GM19238 (cell line): ENCODE measurements around the gene SMOC1.

ENCODE experiments used
- DNase-seq: peaks from one replicate; pipeline ENCODE4 v3.0.0; 2011; ENCODE audit warnings: low spot score; ENCODE audit not compliant: insufficient read length

SMOC1 gene

DNA sequence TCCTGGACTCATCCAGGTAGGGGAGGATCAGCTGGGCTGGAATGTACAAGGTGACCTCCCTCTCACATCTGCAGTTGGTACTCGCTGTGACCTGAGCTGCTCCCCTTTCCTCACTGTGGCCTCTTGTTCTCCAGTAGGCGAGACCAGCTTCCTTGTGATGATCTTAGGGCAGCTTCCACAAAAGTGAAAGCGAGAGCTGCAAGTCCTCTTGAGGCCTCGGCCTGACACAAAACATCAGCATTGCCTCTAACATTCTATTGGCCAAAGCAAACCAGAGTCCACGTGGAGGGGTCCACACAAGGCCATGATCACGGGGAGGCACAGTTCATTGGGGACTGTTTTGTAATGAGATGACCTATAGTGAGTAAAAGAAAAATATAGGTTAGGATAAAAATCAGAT is 127.5 kb downstream of the SMOC1 start:
- no peak for DNase-seq

DNA sequence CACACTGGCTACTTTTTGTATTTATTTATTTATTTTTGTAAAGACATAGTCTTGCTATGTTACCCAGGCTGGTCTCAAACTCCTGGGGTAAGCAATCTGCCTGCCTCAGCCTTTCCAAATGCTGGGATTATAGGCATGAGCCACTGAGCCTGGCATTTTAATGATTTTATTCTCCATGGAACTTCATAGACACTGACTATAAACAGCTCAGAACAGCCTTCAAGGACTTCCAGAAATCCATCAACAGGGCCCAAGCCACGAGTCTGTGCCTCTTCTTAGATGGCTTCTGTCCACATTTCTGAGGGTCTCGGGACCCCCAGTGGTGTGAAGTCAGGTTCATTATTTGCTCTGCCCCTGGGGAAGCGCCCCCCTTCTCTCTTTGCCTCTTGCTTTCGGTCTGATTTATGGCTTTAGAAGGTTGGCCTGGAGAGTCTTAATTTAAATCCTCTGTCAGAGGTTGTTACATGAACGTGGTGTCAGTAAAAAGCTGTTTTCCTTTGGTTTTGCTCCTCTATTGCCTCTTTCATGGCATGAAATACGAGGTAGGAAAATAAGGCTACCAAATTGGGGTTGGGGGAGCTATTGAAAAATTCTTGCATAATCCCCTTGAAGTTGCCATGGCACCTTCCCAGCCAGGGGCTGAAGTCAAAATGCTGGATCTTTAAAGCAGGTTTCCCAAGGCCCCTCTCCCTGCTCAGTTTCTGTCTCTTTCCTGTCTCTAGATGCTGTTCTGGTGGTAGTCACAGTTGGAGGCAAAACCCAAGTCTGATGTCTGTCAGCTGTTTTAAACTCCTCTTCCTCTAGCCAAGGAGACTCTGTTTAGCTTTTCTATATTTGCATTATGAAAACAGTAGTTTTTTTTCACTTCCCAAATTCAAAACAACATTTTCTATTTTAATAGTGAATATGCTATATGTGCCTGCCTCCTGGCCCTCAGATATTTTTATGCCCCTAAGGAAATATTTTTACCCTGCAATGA is 129.4 kb downstream of the SMOC1 start:
- no peak for DNase-seq

DNA sequence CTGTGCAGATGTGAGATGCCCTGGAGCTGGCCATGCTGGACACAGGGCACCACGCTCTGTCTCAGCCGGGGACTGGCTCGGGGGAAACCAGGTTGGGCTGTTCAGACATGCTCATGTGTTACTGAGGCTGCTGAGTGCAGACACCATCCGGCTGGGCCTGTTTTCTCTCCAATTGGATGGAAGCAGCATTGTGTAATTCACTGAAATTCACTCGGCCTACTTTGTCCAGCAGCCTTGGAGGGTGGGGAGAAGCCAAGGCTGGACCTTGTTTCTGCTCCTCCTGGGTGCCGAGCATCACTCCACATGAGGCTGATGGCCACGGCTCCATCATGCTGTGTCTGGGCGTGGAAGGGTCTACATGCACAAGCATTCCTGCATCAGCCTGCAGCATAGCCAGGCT is 130.7 kb downstream of the SMOC1 start:
- no peak for DNase-seq

GRCh38 chr14:70011098-70011497 is 131.9 kb downstream of the SMOC1 start:
- no peak for DNase-seq

GRCh38 chr14:70011708-70012107 is 132.5 kb downstream of the SMOC1 start:
- DNase-seq, result no peak

GRCh38 chr14:70013271-70013873 is 134.2 kb downstream of the SMOC1 start:
- peak; percentile 27 for DNase-seq

DNA sequence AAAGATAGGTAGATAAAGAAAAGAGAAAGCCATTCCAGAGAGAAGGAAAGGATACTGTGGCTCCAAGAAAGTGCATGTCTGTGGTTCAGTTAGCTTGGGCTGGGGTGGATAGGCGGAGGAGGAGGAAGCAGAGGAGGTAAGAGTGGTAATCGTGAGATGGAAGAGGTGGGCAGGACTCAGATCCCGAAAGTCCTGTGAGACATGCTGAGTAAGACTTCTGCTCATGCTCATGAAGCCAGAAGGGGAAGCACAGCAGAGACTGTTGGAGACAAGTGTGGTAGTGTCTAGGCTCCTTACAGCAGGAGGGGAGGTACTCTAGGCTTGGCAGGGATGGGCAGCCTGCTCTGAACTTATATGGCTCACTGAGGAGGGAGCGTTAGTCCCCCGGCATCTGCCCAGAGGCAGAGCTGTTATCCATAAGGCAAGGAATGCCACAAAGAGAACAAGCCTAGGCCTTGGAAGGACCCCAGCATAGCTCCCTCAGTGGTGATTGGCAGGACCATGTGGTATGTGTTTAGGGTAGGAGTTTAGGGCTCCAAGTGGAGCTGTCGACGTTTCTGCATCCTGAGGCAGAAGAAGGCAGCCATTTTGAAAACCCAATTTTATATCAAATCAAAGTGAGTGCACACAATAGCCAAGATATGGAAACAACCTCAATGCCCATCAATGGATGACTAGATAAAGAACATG is 135.3 kb downstream of the SMOC1 start:
- no peak for DNase-seq

GRCh38 chr14:70018230-70018629 is 139.0 kb downstream of the SMOC1 start:
- DNase-seq, result no peak

GRCh38 chr14:70018713-70019211 is 139.5 kb downstream of the SMOC1 start:
- peak; percentile 31 for DNase-seq

- no peak for DNase-seq
Measured at GRCh38 chr14:70019695-70020094, 140.5 kb downstream of the SMOC1 start.

DNA sequence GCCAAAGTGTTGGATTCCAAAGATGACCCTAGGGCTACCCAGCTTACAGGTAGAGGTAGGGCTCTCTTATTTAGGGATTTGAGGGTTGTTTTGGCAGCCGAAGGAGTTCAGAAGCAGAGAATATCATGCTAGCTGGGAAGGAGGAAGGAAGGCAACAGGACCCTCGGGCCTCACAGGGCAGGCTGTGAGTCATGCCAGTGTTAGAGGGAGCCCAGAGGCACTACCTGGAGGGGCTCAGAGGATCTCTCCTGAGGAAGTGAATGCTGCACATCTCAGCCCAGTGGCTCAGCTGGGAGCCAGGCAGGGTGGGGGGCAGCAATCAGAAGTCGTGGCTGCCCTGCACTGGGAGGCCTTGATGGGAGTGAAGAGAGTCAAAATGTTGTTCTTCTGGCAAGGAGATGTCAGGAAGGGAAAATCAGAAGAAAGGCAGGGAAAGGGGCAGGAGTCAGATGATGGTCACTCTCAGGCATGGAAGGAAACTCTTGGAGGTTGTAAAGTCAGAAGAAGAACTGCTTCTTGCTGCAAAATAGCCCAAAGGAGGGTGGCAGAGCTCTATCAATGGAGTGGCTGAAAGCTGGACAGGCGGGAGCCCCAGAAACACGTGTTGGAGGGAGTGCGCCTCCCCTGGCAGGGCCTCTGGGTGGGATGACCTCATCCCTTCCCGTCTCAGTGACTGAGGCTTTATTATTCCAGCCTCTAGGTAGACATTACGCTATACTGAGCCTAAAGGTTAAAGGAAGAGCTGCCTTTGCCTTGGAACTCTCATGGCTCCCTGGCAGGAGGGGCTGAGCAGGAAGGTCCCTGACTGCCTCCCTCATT is 141.3 kb downstream of the SMOC1 start:
- no peak for DNase-seq

DNA sequence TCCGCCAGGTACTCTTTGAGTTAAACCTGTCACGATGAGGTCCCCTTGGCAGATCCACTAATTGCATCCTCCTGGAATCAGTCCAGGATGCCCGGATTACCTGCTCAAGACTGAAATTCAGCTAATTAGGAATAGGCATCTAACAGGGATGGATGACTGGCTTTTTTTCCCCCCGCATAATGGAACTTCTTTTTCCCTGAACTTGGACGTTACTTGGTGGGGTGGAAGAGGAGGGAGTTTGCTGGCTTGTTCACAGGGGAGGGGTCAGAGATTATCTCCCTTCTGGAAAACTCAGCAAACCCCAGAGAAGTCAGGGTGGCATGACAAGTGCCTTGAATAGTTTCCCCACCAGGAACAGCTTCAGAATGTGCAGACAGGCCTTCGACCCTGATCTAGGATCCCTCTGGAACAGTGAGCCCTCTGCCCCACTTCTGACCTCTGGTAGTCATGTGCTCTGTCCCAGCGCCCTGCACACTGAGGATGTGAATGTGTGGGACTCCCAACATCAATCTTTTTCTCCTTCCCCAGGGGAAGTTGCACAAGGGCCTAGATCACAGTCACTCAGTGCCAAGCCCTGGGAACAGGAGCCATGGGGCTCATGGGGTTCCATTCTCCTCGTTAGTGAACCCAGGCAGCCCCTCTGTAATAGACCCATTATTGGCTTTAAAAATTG is 142.5 kb downstream of the SMOC1 start:
- DNase-seq, result no peak

GRCh38 chr14:70022771-70023445 is 143.7 kb downstream of the SMOC1 start:
- DNase-seq, result no peak

DNA sequence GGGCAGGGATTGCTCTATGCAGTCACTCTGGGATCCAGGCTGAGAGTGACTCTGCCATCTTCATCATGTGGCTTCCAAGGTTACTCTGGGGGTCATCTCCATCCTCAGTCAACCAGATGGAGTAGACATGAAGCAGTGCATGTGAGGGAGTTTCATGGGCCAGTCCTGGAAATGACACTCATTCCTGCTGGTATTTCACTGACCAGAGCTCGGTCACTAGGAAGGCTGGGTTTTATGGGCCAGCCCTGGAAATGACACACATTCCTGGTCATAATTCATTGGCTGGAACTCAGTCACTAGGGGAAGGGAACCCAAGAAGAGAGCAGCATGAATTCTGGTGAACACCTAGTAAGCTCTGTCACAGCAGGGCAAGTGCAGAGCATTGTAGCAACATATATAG is 144.7 kb downstream of the SMOC1 start:
- no peak for DNase-seq

- peak; percentile 78 for DNase-seq
Measured at GRCh38 chr14:70027785-70028428, 148.7 kb downstream of the SMOC1 start.

DNA sequence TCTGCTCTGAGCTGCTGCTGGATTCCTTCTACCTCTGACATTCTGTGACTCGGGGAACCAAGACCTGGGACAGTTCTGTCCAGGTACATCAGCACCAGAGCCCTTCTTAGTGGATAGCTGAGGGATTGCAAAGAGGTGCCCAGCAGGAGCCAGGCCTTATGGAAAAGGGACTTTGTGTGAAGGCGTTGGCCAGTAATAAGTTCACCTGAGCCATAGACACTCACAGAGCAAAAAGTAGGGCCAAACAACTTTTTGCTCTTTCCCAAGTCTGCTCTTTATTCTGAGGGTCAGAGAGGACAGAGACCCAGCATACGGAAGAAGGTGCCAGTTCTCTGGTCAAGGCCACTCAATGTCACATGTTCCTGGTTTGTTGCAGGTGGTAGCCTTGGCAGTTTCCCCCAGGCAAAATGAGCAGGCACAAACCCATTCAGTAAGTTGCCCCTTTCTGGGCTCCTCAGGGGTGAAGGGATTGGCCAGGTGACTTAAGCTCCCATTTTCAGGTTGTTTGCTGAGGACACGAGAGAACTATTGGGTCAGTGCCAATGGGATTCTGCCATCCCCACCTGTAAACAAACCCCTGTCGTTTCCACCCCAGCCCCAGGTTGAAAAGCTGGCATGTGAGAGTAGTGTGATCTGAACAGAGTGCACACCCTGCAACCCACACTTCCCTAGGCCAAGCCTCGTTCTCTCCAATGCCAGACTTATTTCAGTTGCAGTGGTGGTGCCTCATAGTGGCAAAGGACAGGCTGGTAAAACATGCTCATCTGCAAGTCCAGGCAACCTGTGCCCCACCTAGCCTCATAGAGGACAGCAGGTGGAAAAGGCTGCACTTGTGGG is 150.3 kb downstream of the SMOC1 start:
- no peak for DNase-seq

- DNase-seq, result no peak
Measured at GRCh38 chr14:70032016-70032415, 152.8 kb downstream of the SMOC1 start.

DNA sequence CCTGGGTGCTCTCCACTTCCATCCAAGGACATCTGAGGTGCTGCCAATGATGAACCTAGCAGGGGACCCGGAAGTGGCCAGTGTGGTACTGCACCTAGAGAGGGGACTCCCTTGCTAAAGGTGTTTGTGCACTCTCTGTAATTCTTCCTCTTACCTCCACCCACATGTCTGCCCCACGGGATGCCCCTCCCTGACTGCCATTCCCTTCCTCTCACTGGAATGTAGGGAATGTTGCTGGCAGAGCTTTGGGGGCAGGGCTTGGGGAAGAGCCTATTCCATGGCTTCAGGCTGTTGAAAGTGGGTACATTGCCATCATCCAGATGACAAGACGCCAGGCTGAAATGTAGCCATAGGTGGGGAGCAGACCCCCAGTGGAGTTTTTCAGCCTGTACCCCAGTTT is 153.2 kb downstream of the SMOC1 start:
- DNase-seq, result no peak

GRCh38 chr14:70033116-70033515 is 153.9 kb downstream of the SMOC1 start:
- no peak for DNase-seq
